ENCODE results near the gene PTPRF.

GRCh38 chr1:43492826-43493225, 37.9 kb upstream of the PTPRF start:
- no peak for TF ChIP-seq CTCF (IDR thresholded peaks at IDR 0.05)
- no peak for TF ChIP-seq POLR2A (IDR thresholded peaks at IDR 0.05)

Data from esophagus squamous epithelium (tissue), 4 donors.